IPS DF 6.9 (cell line): ENCODE results near the gene DIS3L2.

Experiments
- DNase-seq: peaks from one replicate; pipeline ENCODE4 v3.0.0-alpha.2; 2013; ENCODE audit warnings: low read depth, low spot score
- H3K27ac ChIP-seq: one replicate; pipeline ENCODE4 v1.5.1; 2013; ENCODE audit warnings: low read length, control low read depth
- H3K27me3 ChIP-seq: 2 replicates; pipeline ENCODE4 v1.6.1; 2013; ENCODE audit warnings: mild to moderate bottlenecking, low read length; ENCODE audit not compliant: control insufficient read depth, insufficient read depth
- H3K36me3 ChIP-seq: 2 replicates; pipeline ENCODE4 v1.6.1; 2013; ENCODE audit warnings: low read length; ENCODE audit not compliant: control insufficient read depth, insufficient read depth
- H3K4me1 ChIP-seq: 2 replicates; pipeline ENCODE4 v1.6.1; 2013; ENCODE audit warnings: low read length; ENCODE audit not compliant: control insufficient read depth, insufficient read depth
- H3K4me3 ChIP-seq: 2 replicates; pipeline ENCODE4 v1.5.1; 2013; ENCODE audit warnings: mild to moderate bottlenecking, low read length
- H3K9me3 ChIP-seq: 2 replicates; pipeline ENCODE4 v1.6.1; 2013; ENCODE audit warnings: low read length, inconsistent platforms; ENCODE audit not compliant: control insufficient read depth, insufficient read depth
- WGBS: extraction: QIAGEN DNeasy Blood & Tissue Kit; methylation state at CpG from one replicate; pipeline ENCODE4 v1.1.7; 2013; ENCODE audit warnings: mixed read lengths, missing lambda C conversion rate; ENCODE audit not compliant: insufficient read length, insufficient coverage; 5-methylcytosine and 5-hydroxymethylcytosine counted together

The DIS3L2 gene

GRCh38 chr2:232138441-232138840, 176.9 kb downstream of the DIS3L2 start:
- no peak overlapping the region for H3K4me3 ChIP-seq
- H3K4me1 ChIP-seq: no peaks in the 10 kb centered on the region
- H3K36me3 ChIP-seq: no peaks in the 10 kb centered on the region
- no peaks in the 10 kb centered on the region for H3K27me3 ChIP-seq
- no CpG with 5 or more reads among the region's 5 CpGs for WGBS
- H3K27ac ChIP-seq: no peak overlapping the region
- no peaks in the 10 kb centered on the region for H3K9me3 ChIP-seq
- no peak for DNase-seq

- H3K4me3 ChIP-seq: no peak overlapping the region
- no peaks in the 10 kb centered on the region for H3K36me3 ChIP-seq
- no peaks in the 10 kb centered on the region for H3K9me3 ChIP-seq
- no peaks in the 10 kb centered on the region for H3K27me3 ChIP-seq
- no CpG with 5 or more reads among the region's 4 CpGs for WGBS
- H3K27ac ChIP-seq: no peak overlapping the region
- H3K4me1 ChIP-seq: no peaks in the 10 kb centered on the region
- no peak for DNase-seq
These were observed 177.7 kb downstream of the DIS3L2 start for GRCh38 chr2:232139171-232139594.

DNA sequence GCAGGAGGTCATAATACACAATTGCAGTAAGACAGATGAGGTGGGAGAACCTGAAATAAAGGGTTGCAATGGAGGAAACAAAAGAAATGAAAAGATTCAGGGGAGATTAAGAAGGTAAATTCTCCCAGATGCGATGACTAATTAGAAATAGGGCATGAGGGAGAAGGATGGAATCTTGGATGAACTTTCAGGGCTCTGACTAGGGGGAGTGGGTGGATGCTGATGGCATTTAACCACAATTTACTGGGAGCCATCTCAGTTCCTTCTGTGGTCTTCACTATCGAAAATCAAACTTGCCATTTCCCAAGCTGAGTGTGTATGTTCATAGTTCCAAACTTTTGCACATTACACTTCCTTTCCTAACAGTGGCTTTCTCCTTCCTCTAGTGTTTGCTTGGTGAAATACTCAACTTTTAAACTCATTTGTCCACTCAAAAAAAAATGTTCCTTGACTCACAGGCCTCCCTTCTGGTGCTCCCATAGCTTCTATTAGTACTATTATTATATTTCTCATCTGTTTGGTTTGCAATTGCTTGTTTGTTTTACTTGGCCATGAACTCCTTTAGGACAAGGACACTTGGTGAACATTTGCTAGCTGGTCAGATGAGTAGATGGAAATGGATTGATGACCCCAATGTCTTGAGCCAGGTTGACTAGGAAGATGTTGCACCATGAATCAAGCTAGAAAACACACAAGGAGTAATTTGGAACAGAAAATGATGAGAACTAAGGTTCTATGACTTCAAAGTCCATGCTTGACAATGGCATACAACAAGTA, 178.5 kb downstream of the DIS3L2 start:
- Histone ChIP-seq H3K4me3 (no peak overlapping the region), H3K27me3 (no peaks in the 10 kb centered on the region), H3K36me3 (no peaks in the 10 kb centered on the region), H3K9me3 (no peaks in the 10 kb centered on the region), H3K4me1 (no peaks in the 10 kb centered on the region), H3K27ac (no peak overlapping the region)
- no CpG with 5 or more reads among the region's 2 CpGs for WGBS
- no peak for DNase-seq

GRCh38 chr2:232141591-232141990, 180.1 kb downstream of the DIS3L2 start:
- no peak for DNase-seq
- no CpG with 5 or more reads among the region's 1 CpG for WGBS
- no peaks in the 10 kb centered on the region for H3K27me3 ChIP-seq
- H3K9me3 ChIP-seq: no peaks in the 10 kb centered on the region
- H3K4me3 ChIP-seq: no peak overlapping the region
- H3K27ac ChIP-seq: no peak overlapping the region
- no peaks in the 10 kb centered on the region for H3K36me3 ChIP-seq
- H3K4me1 ChIP-seq: no peaks in the 10 kb centered on the region

DNA sequence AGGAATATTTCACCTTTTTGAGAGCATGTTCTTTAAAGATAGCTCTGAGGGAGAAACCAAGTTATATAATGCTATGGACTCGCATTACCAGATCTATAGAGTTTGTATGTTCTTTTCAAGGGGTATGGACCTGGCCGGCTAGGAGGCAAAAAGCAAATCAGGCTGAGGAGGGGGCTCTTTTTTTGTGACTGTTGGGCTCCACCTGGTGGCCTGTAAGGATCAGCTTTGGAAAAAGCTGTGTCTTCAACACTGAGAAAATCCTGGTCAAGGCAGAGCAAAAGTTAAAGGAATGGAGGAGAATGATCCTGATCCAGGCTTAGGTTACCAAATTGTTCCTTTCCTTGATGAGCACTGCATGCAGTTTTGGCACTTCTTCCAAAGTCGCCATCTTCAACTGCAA, 180.5 kb downstream of the DIS3L2 start:
- no CpG with 5 or more reads among the region's 3 CpGs for WGBS

DNA sequence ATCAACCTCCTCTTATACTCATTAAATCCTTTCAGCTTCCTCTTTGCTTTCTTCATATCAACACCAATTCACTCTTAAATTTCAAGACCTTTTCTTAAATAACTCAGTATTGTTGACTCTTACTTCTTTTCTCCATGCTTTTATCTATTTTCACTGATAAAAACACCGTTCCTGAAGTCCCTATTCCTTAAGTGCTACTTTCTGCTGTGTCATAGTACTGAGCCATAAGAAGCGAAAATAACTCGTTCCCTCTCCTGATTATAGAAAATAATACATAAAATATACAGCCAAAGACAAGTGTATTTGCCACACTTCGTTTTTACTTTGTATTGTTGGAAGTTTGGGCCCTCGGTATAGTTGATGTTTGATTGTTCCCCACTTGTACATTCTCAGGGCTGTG, 181.0 kb downstream of the DIS3L2 start:
- WGBS: no CpG with 5 or more reads among the region's 5 CpGs

More for the DNA sequence above, 180.5 kb downstream of the DIS3L2 start:
- Histone ChIP-seq H3K27me3 (no peaks in the 10 kb centered on the region), H3K4me3 (no peak overlapping the region), H3K9me3 (no peaks in the 10 kb centered on the region), H3K4me1 (no peaks in the 10 kb centered on the region), H3K27ac (no peak overlapping the region), H3K36me3 (no peaks in the 10 kb centered on the region)
- DNase-seq: no peak

GRCh38 chr2:232146294-232146693, 184.8 kb downstream of the DIS3L2 start:
- Histone ChIP-seq H3K27me3 (no peaks in the 10 kb centered on the region), H3K9me3 (no peaks in the 10 kb centered on the region), H3K36me3 (no peaks in the 10 kb centered on the region), H3K4me1 (no peaks in the 10 kb centered on the region), H3K27ac (no peak overlapping the region), H3K4me3 (no peak overlapping the region)
- DNase-seq: no peak

More for the DNA sequence above, 181.0 kb downstream of the DIS3L2 start:
- no peak for DNase-seq
- Histone ChIP-seq H3K4me3 (no peak overlapping the region), H3K36me3 (no peaks in the 10 kb centered on the region), H3K4me1 (no peaks in the 10 kb centered on the region), H3K27ac (no peak overlapping the region), H3K27me3 (no peaks in the 10 kb centered on the region), H3K9me3 (no peaks in the 10 kb centered on the region)

GRCh38 chr2:232147440-232148077, 186.0 kb downstream of the DIS3L2 start:
- no peaks in the 10 kb centered on the region for H3K27me3 ChIP-seq
- no peaks in the 10 kb centered on the region for H3K9me3 ChIP-seq
- no peak for DNase-seq
- no CpG with 5 or more reads among the region's 2 CpGs for WGBS
- no peak overlapping the region for H3K27ac ChIP-seq
- no peaks in the 10 kb centered on the region for H3K4me1 ChIP-seq
- no peaks in the 10 kb centered on the region for H3K36me3 ChIP-seq
- H3K4me3 ChIP-seq: no peak overlapping the region

DNA sequence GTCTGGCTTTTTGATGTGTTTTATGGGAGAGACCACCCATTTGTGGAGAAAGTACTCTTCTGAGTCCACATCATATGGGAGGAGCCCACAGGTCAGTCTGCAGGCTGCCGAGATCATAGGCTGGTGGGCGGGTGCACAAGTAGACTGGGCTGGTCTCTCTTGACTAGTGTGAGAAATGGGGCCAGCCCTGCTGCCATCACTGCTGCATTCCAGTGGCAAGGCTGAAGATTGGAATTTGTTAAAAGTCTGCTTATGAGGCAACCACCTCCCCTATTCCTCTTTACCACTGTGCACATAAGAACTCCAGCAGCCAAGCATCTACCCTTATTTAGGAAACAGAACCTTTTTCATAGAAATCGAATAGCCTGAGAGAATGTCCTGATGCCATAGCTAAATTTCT, 200.7 kb downstream of the DIS3L2 start:
- no peaks in the 10 kb centered on the region for H3K9me3 ChIP-seq
- H3K4me3 ChIP-seq: no peak overlapping the region
- H3K27me3 ChIP-seq: no peaks in the 10 kb centered on the region; the same call in 1 of the 2 replicates
- no peak for DNase-seq
- no peak overlapping the region for H3K27ac ChIP-seq
- WGBS: no CpG with 5 or more reads among the region's 3 CpGs
- no peaks in the 10 kb centered on the region for H3K4me1 ChIP-seq
- H3K36me3 ChIP-seq: no peaks in the 10 kb centered on the region; the same call in 1 of the 2 replicates

- H3K36me3 ChIP-seq: no peaks in the 10 kb centered on the region
- no peak overlapping the region for H3K27ac ChIP-seq
- H3K9me3 ChIP-seq: no peaks in the 10 kb centered on the region
- WGBS: no CpG with 5 or more reads among the region's 2 CpGs
- H3K27me3 ChIP-seq: no peaks in the 10 kb centered on the region
- no peak for DNase-seq
- no peak overlapping the region for H3K4me3 ChIP-seq
- peaks cover 1% of the 10 kb centered on the region; the same call in 1 of the 2 replicates for H3K4me1 ChIP-seq
These were observed 208.9 kb downstream of the DIS3L2 start for GRCh38 chr2:232170396-232170795.
